Measurements from ENCODE around the gene PRPF38B. TPM values are rescaled to one million over a fixed set of nuclear protein-coding genes. Genes with fewer than 3 reads are reported as not detected.
A peak's percentile ranks its signal among the peaks of the same experiment; 100 is the strongest.

The PRPF38B gene
- total and polyA plus RNA-seq, 9 of the 15 experiments (the other 6 are each of a cell fraction or from before 2014, with no cell fraction given), result 25.3 to 85.5 (median 66.4) TPM

- TF ChIP-seq UBTF (IDR thresholded peaks at IDR 0.05; ENCODE audit: borderline replicate concordance in 1 of 2, low read depth in 2 of 2, low read length in 2 of 2) (peak; percentile 49 to 73; a peak in 1 of 4 replicates), MAZ (CRISPR knock-in tag; conservative IDR thresholded peaks at IDR 0.05 in 1 of 2, IDR thresholded peaks at IDR 0.05 in 1 of 2) (peak; percentile 87 to 97), ZNF143 (CRISPR knock-in tag; IDR thresholded peaks at IDR 0.05) (peak; percentile 18; the same call in 1 of the 2 replicates), PRDM10 (IDR thresholded peaks at IDR 0.05; ENCODE audit: partially characterized antibody) (peak; percentile 35), MAFK (IDR thresholded peaks at IDR 0.05; ENCODE audit: low read length) (peak; percentile 6; the same call in 1 of the 2 replicates), THAP7 (CRISPR knock-in tag; IDR thresholded peaks at IDR 0.05) (peak; percentile 84; the same call in 1 of the 2 replicates), SLC30A9 (CRISPR knock-in tag; IDR thresholded peaks at IDR 0.05) (peak; percentile 31; the same call in 1 of the 2 replicates), ZNF77 (CRISPR knock-in tag; IDR thresholded peaks at IDR 0.05) (no peak), ZFP36 (IDR thresholded peaks at IDR 0.05; ENCODE audit: low read depth, low read length, partially characterized antibody) (no peak), NR0B1 (IDR thresholded peaks at IDR 0.05; ENCODE audit: partially characterized antibody) (no peak), MECOM (CRISPR knock-in tag; IDR thresholded peaks at IDR 0.05) (no peak), ZBED1 (IDR thresholded peaks at IDR 0.05) (peak; percentile 73; the same call in 1 of the 2 replicates), HNRNPK (IDR thresholded peaks at IDR 0.05; ENCODE audit: low read depth, low read length, poor library complexity, severe bottlenecking) (no peak), POLR3A (IDR thresholded peaks at IDR 0.05; ENCODE audit: borderline replicate concordance, extremely low read depth, insufficient read depth, insufficient read length) (no peak), MCM3 (IDR thresholded peaks at IDR 0.05) (no peak), ZBTB7A (IDR thresholded peaks at IDR 0.05; ENCODE audit: borderline replicate concordance, control insufficient read depth, low read depth, low read length) (no peak), SUPT5H (IDR thresholded peaks at IDR 0.05) (peak; percentile 99), ZNF444 (CRISPR knock-in tag; IDR thresholded peaks at IDR 0.05) (no peak), XRCC3 (IDR thresholded peaks at IDR 0.05) (no peak)
These were observed 54.5 kb downstream of the PRPF38B start, which contains the start of gene STXBP3 (continued) for GRCh38 chr1:108746382-108747170.

Data from K562 (cell line).